HG02763 (cell line): ENCODE data around the gene SPP2.

ENCODE experiments used
- ATAC-seq: cut with Tn5 transposase; IDR thresholded peaks from one replicate; pipeline ENCODE4 v1.9.1; 2021; ENCODE audit warnings: mild to moderate bottlenecking, moderate library complexity; ENCODE audit not compliant: unreplicated experiment

Gene SPP2

GRCh38 chr2:234033885-234034284, 16.6 kb upstream of the SPP2 start:
- no peak for ATAC-seq

GRCh38 chr2:234038076-234038802, 12.3 kb upstream of the SPP2 start:
- no peak for ATAC-seq

- no peak for ATAC-seq
These were observed 6.3 kb upstream of the SPP2 start for GRCh38 chr2:234044157-234044556.

- ATAC-seq = no peak
These were observed 4.0 kb upstream of the SPP2 start for GRCh38 chr2:234046521-234046920.

GRCh38 chr2:234047361-234047760, 3.1 kb upstream of the SPP2 start:
- no peak for ATAC-seq

- no peak for ATAC-seq
These were observed 2.5 kb upstream of the SPP2 start for GRCh38 chr2:234048049-234048448.

- no peak for ATAC-seq
These were observed 1.0 kb downstream of the SPP2 start for GRCh38 chr2:234051374-234052070.

- no peak for ATAC-seq
These were observed 8.4 kb downstream of the SPP2 start for GRCh38 chr2:234058881-234059280.

GRCh38 chr2:234060236-234060635, 9.7 kb downstream of the SPP2 start:
- ATAC-seq = no peak

- no peak for ATAC-seq
These were observed 11.2 kb downstream of the SPP2 start for GRCh38 chr2:234061624-234062257.

- no peak for ATAC-seq
These were observed 16.1 kb downstream of the SPP2 start for GRCh38 chr2:234066587-234066986.

GRCh38 chr2:234071664-234072063, 21.2 kb downstream of the SPP2 start:
- no peak for ATAC-seq

GRCh38 chr2:234072454-234072853, 22.0 kb downstream of the SPP2 start:
- ATAC-seq = no peak

GRCh38 chr2:234074751-234075517, 24.4 kb downstream of the SPP2 start:
- ATAC-seq = no peak

- ATAC-seq = no peak
These were observed 25.0 kb downstream of the SPP2 start for GRCh38 chr2:234075518-234075915.

- no peak for ATAC-seq
These were observed 25.4 kb downstream of the SPP2 start for GRCh38 chr2:234075947-234076346.

GRCh38 chr2:234076451-234076850, 25.9 kb downstream of the SPP2 start:
- ATAC-seq = no peak

GRCh38 chr2:234078129-234078528, 27.6 kb downstream of the SPP2 start:
- no peak for ATAC-seq

- ATAC-seq = no peak
These were observed 31.7 kb downstream of the SPP2 start for GRCh38 chr2:234081970-234082822.

GRCh38 chr2:234083572-234084348, 33.3 kb downstream of the SPP2 start:
- ATAC-seq = no peak
